Measurements from ENCODE around the gene GPR62.
A peak's percentile ranks its signal among the peaks of the same experiment; 100 is the strongest.

Gene GPR62

GRCh38 chr3:51962854-51963530 is 7.8 kb downstream of the GPR62 start:
- peak in 1 of 2 donors; percentile 12 for DNase-seq (ENCODE audit: low read depth in 2 of 2)
- no peak for TF ChIP-seq CTCF (IDR thresholded peaks at IDR 0.05; ENCODE audit: low read depth, low read length)
- no peak overlapping the region for H3K4me3 ChIP-seq (replicated peaks in 1 of 2; ENCODE audit: low read depth in 2 of 2, low read length in 2 of 2)

- DNase-seq (ENCODE audit: low read depth in 2 of 2), result no peak
- no peak overlapping the region for H3K4me3 ChIP-seq (replicated peaks in 1 of 2; ENCODE audit: low read depth in 2 of 2, low read length in 2 of 2)
- TF ChIP-seq CTCF (IDR thresholded peaks at IDR 0.05; ENCODE audit: low read depth, low read length), result no peak
Measured at GRCh38 chr3:51963951-51964451, 8.8 kb downstream of the GPR62 start.

GRCh38 chr3:51964521-51964920 is 9.3 kb downstream of the GPR62 start:
- DNase-seq (ENCODE audit: low read depth in 2 of 2), result no peak
- no peak for TF ChIP-seq CTCF (IDR thresholded peaks at IDR 0.05; ENCODE audit: low read depth, low read length)
- no peak overlapping the region for H3K4me3 ChIP-seq (replicated peaks in 1 of 2; ENCODE audit: low read depth in 2 of 2, low read length in 2 of 2)

GRCh38 chr3:51966016-51966415 is 10.8 kb downstream of the GPR62 start:
- no peak for TF ChIP-seq CTCF (IDR thresholded peaks at IDR 0.05; ENCODE audit: low read depth, low read length)
- no peak for DNase-seq (ENCODE audit: low read depth in 2 of 2)
- no peak overlapping the region for H3K4me3 ChIP-seq (replicated peaks in 1 of 2; ENCODE audit: low read depth in 2 of 2, low read length in 2 of 2)

GRCh38 chr3:51966486-51966885 is 11.3 kb downstream of the GPR62 start:
- peak overlapping the region; percentile 67 to 68 for H3K4me3 ChIP-seq (replicated peaks in 1 of 2; ENCODE audit: low read depth in 2 of 2, low read length in 2 of 2)
- DNase-seq (ENCODE audit: low read depth in 2 of 2), result no peak
- TF ChIP-seq CTCF (IDR thresholded peaks at IDR 0.05; ENCODE audit: low read depth, low read length), result no peak

GRCh38 chr3:51966922-51967383 is 11.8 kb downstream of the GPR62 start:
- H3K4me3 ChIP-seq (replicated peaks in 1 of 2; ENCODE audit: low read depth in 2 of 2, low read length in 2 of 2), result peak overlapping the region; percentile 67 to 68
- no peak for TF ChIP-seq CTCF (IDR thresholded peaks at IDR 0.05; ENCODE audit: low read depth, low read length)
- DNase-seq (ENCODE audit: low read depth in 2 of 2), result no peak

All from cardiac fibroblast (primary cell).